ENCODE results near the gene PCSK5.

DNA sequence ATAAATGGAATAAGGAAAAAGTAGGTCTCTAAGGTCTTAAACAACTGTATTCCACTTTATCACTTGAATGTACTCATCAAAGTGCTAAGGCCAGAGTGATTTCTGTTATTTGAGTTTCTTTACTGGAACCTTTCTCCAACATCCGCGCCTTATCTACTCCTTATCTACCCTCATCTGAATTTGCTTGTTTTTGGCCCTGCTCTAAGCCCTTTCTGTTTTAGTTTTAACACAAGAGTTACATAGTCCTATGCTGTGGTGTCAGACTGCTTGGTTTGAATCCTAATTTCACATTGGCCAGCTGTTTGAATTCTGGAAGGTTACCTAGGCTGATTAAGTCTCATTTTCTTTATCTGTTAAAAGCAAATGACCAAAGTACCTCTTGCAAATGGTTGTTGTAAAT is 128.3 kb downstream of the PCSK5 start:
- TF ChIP-seq POLR2A (IDR thresholded peaks at IDR 0.05; ENCODE audit: borderline replicate concordance, extremely low read depth, insufficient read depth, insufficient read length), result no peak
- TF ChIP-seq, protein P1, sequence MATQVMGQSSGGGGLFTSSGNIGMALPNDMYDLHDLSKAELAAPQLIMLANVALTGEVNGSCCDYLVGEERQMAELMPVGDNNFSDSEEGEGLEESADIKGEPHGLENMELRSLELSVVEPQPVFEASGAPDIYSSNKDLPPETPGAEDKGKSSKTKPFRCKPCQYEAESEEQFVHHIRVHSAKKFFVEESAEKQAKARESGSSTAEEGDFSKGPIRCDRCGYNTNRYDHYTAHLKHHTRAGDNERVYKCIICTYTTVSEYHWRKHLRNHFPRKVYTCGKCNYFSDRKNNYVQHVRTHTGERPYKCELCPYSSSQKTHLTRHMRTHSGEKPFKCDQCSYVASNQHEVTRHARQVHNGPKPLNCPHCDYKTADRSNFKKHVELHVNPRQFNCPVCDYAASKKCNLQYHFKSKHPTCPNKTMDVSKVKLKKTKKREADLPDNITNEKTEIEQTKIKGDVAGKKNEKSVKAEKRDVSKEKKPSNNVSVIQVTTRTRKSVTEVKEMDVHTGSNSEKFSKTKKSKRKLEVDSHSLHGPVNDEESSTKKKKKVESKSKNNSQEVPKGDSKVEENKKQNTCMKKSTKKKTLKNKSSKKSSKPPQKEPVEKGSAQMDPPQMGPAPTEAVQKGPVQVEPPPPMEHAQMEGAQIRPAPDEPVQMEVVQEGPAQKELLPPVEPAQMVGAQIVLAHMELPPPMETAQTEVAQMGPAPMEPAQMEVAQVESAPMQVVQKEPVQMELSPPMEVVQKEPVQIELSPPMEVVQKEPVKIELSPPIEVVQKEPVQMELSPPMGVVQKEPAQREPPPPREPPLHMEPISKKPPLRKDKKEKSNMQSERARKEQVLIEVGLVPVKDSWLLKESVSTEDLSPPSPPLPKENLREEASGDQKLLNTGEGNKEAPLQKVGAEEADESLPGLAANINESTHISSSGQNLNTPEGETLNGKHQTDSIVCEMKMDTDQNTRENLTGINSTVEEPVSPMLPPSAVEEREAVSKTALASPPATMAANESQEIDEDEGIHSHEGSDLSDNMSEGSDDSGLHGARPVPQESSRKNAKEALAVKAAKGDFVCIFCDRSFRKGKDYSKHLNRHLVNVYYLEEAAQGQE (IDR thresholded peaks at IDR 0.05; ENCODE audit: low read depth), result no peak
- TF ChIP-seq, protein P2, sequence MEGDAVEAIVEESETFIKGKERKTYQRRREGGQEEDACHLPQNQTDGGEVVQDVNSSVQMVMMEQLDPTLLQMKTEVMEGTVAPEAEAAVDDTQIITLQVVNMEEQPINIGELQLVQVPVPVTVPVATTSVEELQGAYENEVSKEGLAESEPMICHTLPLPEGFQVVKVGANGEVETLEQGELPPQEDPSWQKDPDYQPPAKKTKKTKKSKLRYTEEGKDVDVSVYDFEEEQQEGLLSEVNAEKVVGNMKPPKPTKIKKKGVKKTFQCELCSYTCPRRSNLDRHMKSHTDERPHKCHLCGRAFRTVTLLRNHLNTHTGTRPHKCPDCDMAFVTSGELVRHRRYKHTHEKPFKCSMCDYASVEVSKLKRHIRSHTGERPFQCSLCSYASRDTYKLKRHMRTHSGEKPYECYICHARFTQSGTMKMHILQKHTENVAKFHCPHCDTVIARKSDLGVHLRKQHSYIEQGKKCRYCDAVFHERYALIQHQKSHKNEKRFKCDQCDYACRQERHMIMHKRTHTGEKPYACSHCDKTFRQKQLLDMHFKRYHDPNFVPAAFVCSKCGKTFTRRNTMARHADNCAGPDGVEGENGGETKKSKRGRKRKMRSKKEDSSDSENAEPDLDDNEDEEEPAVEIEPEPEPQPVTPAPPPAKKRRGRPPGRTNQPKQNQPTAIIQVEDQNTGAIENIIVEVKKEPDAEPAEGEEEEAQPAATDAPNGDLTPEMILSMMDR (IDR thresholded peaks at IDR 0.05 in 2 of 3, conservative IDR thresholded peaks at IDR 0.05 in 1 of 3; ENCODE audit: borderline replicate concordance in 1 of 3, insufficient read depth in 1 of 3, low read depth in 2 of 3, low read length in 2 of 3), result no peak
- TF ChIP-seq POLR2AphosphoS5 (IDR thresholded peaks at IDR 0.05; ENCODE audit: low read depth, low read length), result no peak
